CD14-positive monocyte (primary cell): Measurements from ENCODE around the gene NUMB. TPM values are rescaled to one million over a fixed set of nuclear protein-coding genes. Genes with fewer than 3 reads are reported as not detected.

Source experiments
- DNase-seq, 3 donors: peaks; one replicate each; pipeline ENCODE4 v3.0.0-alpha.2; 2011 to 2022
- H2AFZ ChIP-seq: 2 replicates; pipeline ENCODE4 v1.6.0; 2012; ENCODE audit warnings: mild to moderate bottlenecking, low read depth, low read length, inconsistent platforms; ENCODE audit not compliant: insufficient read depth, poor library complexity, severe bottlenecking
- H3K27ac ChIP-seq, 2 donors: 1 replicate in 1 of 2; 2 replicates in 1 of 2; pipeline ENCODE4 v1.5.1; 2012 to 2013; ENCODE audit warnings: low read length in 2 of 2, control low read depth in 1 of 2, inconsistent platforms in 1 of 2, low read depth in 1 of 2, mild to moderate bottlenecking in 1 of 2
- H3K27me3 ChIP-seq, 2 donors: one replicate each; pipeline versions ENCODE4 v1.6.0 to v1.6.1; 2011 to 2013; ENCODE audit warnings: low read length in 2 of 2; ENCODE audit not compliant: control insufficient read depth in 2 of 2, insufficient read depth in 2 of 2
- H3K36me3 ChIP-seq, 2 donors: replicated peaks in 1 of 2; 1 replicate in 1 of 2; 2 replicates in 1 of 2; pipeline versions ENCODE4 v1.5.1 to v1.6.1; 2012 to 2013; ENCODE audit warnings: low read length in 2 of 2, control low read depth in 1 of 2, inconsistent platforms in 1 of 2, mild to moderate bottlenecking in 1 of 2; ENCODE audit not compliant: insufficient read depth in 2 of 2, control insufficient read depth in 1 of 2
- H3K4me1 ChIP-seq, 2 donors: 1 replicate in 1 of 2; 2 replicates in 1 of 2; pipeline versions ENCODE4 v1.5.1 to v1.6.1; 2012 to 2013; ENCODE audit warnings: low read length in 2 of 2, control low read depth in 1 of 2, inconsistent platforms in 1 of 2, mild to moderate bottlenecking in 1 of 2, moderate library complexity in 1 of 2; ENCODE audit not compliant: insufficient read depth in 2 of 2, control insufficient read depth in 1 of 2
- H3K4me2 ChIP-seq: replicated peaks from 2 replicates; pipeline ENCODE3; 2012; ENCODE audit warnings: low read length, moderate library complexity, mild to moderate bottlenecking; ENCODE audit not compliant: poor library complexity, severe bottlenecking; ENCODE audit errors: extremely low read depth
- H3K4me3 ChIP-seq, 3 experiments: fragments of 200-600 bp in 1 of 3; sonication (generic) in 1 of 3; replicated peaks in 1 of 3; 1 replicate in 2 of 3; 2 replicates in 1 of 3; pipeline ENCODE4 v1.5.1; 2011 to 2013; ENCODE audit warnings: low read length in 3 of 3, mild to moderate bottlenecking in 3 of 3, control low read depth in 2 of 3, low read depth in 2 of 3, inconsistent platforms in 1 of 3, moderate library complexity in 1 of 3
- H3K79me2 ChIP-seq: 2 replicates; pipeline ENCODE4 v1.6.0; 2012; ENCODE audit warnings: mild to moderate bottlenecking, control low read depth, inconsistent platforms, low read length, moderate library complexity; ENCODE audit not compliant: insufficient read depth
- H3K9ac ChIP-seq: 2 replicates; pipeline ENCODE4 v1.6.0; 2017; ENCODE audit warnings: low read length, mild to moderate bottlenecking; ENCODE audit not compliant: insufficient read depth, poor library complexity, severe bottlenecking
- H3K9me3 ChIP-seq, 2 donors: replicated peaks in 1 of 2; 1 replicate in 1 of 2; 2 replicates in 1 of 2; pipeline versions ENCODE4 v1.5.1 to v1.6.1; 2012 to 2013; ENCODE audit warnings: low read length in 2 of 2, control low read depth in 1 of 2; ENCODE audit not compliant: control insufficient read depth in 1 of 2, insufficient read depth in 1 of 2
- H4K20me1 ChIP-seq: 2 replicates; pipeline ENCODE4 v1.6.0; 2012; ENCODE audit warnings: mild to moderate bottlenecking, low read length, control low read depth, moderate library complexity; ENCODE audit not compliant: insufficient read depth
- H3K27ac Mint-ChIP-seq, 7 donors: one replicate each; pipeline ENCODE4 v1.8.0; 2020; ENCODE audit warnings: mild to moderate bottlenecking in 7 of 7, mixed read lengths in 7 of 7, moderate library complexity in 6 of 7, inconsistent platforms in 2 of 7
- H3K27me3 Mint-ChIP-seq, 3 donors: one replicate each; pipeline ENCODE4 v1.8.0; 2021 to 2022; ENCODE audit warnings: low read depth in 3 of 3, mild to moderate bottlenecking in 3 of 3, mixed read lengths in 3 of 3, moderate library complexity in 3 of 3, inconsistent platforms in 1 of 3
- H3K36me3 Mint-ChIP-seq, 2 donors: one replicate each; pipeline ENCODE4 v1.8.0; 2020; ENCODE audit warnings: mixed read lengths in 2 of 2, inconsistent platforms in 1 of 2, mild to moderate bottlenecking in 1 of 2
- H3K4me1 Mint-ChIP-seq: one replicate; pipeline ENCODE4 v1.8.0; 2020; ENCODE audit warnings: mild to moderate bottlenecking, mixed read lengths
- H3K4me3 Mint-ChIP-seq, 2 donors: one replicate each; pipeline ENCODE4 v1.8.0; 2020; ENCODE audit warnings: mild to moderate bottlenecking in 2 of 2, mixed read lengths in 2 of 2, moderate library complexity in 1 of 2
- H3K9me3 Mint-ChIP-seq, 7 donors: one replicate each; pipeline ENCODE4 v1.8.0; 2020 to 2022; ENCODE audit warnings: mixed read lengths in 7 of 7, mild to moderate bottlenecking in 6 of 7, moderate library complexity in 6 of 7, inconsistent platforms in 2 of 7
- CTCF ChIP-seq: fragments of 200-600 bp; IDR thresholded peaks from one replicate; pipeline ENCODE4 v1.8.0; 2022; ENCODE audit warnings: antibody characterized with exemption, mild to moderate bottlenecking
- WGBS: methylation state at CpG from one replicate; pipeline ENCODE4 v1.1.5; 2013; ENCODE audit warnings: missing lambda C conversion rate; ENCODE audit not compliant: insufficient coverage; 5-methylcytosine and 5-hydroxymethylcytosine counted together
- intact Hi-C, 2 donors: fragments of 100-400 bp; cut with micrococcal nuclease; formaldehyde crosslinking; loops; one replicate each; pipeline versions ENCODE4 v1.15.0 to v1.15.1; 2023
- polyA plus RNA-seq, 3 donors: library from polyadenylated mRNA; depleted of rRNA in 1 of 3; unstranded in 2 of 3; stranded (reverse) in 1 of 3; fragments of 300-500 nt in 2 of 3; fragments of >200 nt in 1 of 3; fragmentation: Illumina TruSeq in 2 of 3; gene quantifications; 1 replicate in 2 of 3; 2 replicates in 1 of 3; pipeline ENCODE4 v1.2.3, GENCODE V29; 2012 to 2021

The NUMB gene
- polyA plus RNA-seq, 3 donors: 83.4 to 223 (median 126) TPM

GRCh38 chr14:73494593-73494992, 36.2 kb upstream of the NUMB start:
- Histone ChIP-seq H2AFZ (no peak overlapping the region), H3K27me3 (no peaks in the 10 kb centered on the region), H4K20me1 (peaks cover 29% of the 10 kb centered on the region), H3K27ac (no peak overlapping the region), H3K4me2 (no peak overlapping the region), H3K9me3 (no peaks in the 10 kb centered on the region), H3K36me3 (peaks cover 2 to 25% of the 10 kb centered on the region in 2 donors), H3K4me3 (no peak overlapping the region), H3K4me1 (peaks cover 22 to 34% of the 10 kb centered on the region in 2 donors), H3K9ac (no peak overlapping the region), H3K79me2 (peaks cover 27% of the 10 kb centered on the region)
- Mint-ChIP-seq H3K27ac (no peak overlapping the region), H3K4me1 (peaks cover 41% of the 10 kb centered on the region), H3K36me3 (peaks cover 19 to 31% of the 10 kb centered on the region in 2 donors), H3K27me3 (peaks cover 0 to 4% (median under 1%) of the 10 kb centered on the region in 3 donors), H3K4me3 (no peak overlapping the region), H3K9me3 (no peaks in the 10 kb centered on the region)
- WGBS: no CpG with 5 or more reads among the region's 2 CpGs
- no peak for TF ChIP-seq CTCF
- intact Hi-C loops: no loop called here
- DNase-seq: no peak

GRCh38 chr14:73492670-73493069, 34.3 kb upstream of the NUMB start:
- peak overlapping the region in 1 of 3 experiments; percentile 88 for H3K4me3 ChIP-seq
- peaks cover 22 to 34% of the 10 kb centered on the region in 2 donors for H3K4me1 ChIP-seq
- no peak for TF ChIP-seq CTCF
- WGBS: 86% methylated on average over 2 of the region's 5 CpGs
- H3K27me3 ChIP-seq: no peaks in the 10 kb centered on the region
- peaks cover 41% of the 10 kb centered on the region for H3K4me1 Mint-ChIP-seq
- no peak overlapping the region for H3K27ac ChIP-seq
- no peak overlapping the region for H3K9ac ChIP-seq
- intact Hi-C loops: no loop called here
- H3K79me2 ChIP-seq: peaks cover 27% of the 10 kb centered on the region
- H2AFZ ChIP-seq: no peak overlapping the region
- peaks cover 12 to 22% of the 10 kb centered on the region in 2 donors for H3K36me3 Mint-ChIP-seq
- no peaks in the 10 kb centered on the region for H3K9me3 Mint-ChIP-seq
- peak overlapping the region; percentile 97 for H3K4me2 ChIP-seq
- H4K20me1 ChIP-seq: peaks cover 29% of the 10 kb centered on the region
- H3K4me3 Mint-ChIP-seq: peak overlapping the region; percentile 83 to 89
- H3K27me3 Mint-ChIP-seq: peaks cover 0 to 4% (median 2%) of the 10 kb centered on the region in 3 donors
- H3K9me3 ChIP-seq: no peaks in the 10 kb centered on the region
- no peak overlapping the region for H3K27ac Mint-ChIP-seq
- no peak for DNase-seq
- peaks cover 0 to 21% of the 10 kb centered on the region in 2 donors for H3K36me3 ChIP-seq
